ENCODE data around the gene MBP. TPM values are rescaled to one million over a fixed set of nuclear protein-coding genes. Genes with fewer than 3 reads are reported as not detected.

The MBP gene
- total RNA-seq, 2 experiments from 2014 or later: 86.5 to 87.0 TPM

- POLR2A ChIA-PET: interaction anchor here (0.6 to 4.4 kb wide), 5 partner anchors 10 to 78 kb away, joined by 3 to 42 read pairs (median 3); no protein-coding TSS in a partner anchor
Observed at GRCh38 chr18:77056344-77057005, 76.1 kb downstream of the MBP start.

GRCh38 chr18:77055429-77056300 is 76.9 kb downstream of the MBP start:
- ChIA-PET POLR2A (interaction anchor here (0.6 to 4.4 kb wide), 14 partner anchors 8 to 234 kb away, joined by 3 to 42 read pairs (median 3); partner anchors contain the start of gene ZNF236), CTCF (interaction anchor here (0.6 to 4.7 kb wide), 17 partner anchors 8 to 1843 kb away, joined by 3 to 62 read pairs (median 7); no protein-coding TSS in a partner anchor)
- H3K27ac Mint-ChIP-seq: peak overlapping the region; percentile 100
- H3K36me3 Mint-ChIP-seq (ENCODE audit: low read depth): peaks cover 65% of the 10 kb centered on the region
- no peak for DNase-seq
- H3K4me1 Mint-ChIP-seq (ENCODE audit: low read depth): peaks cover 80% of the 10 kb centered on the region
- H3K4me3 Mint-ChIP-seq: peak overlapping the region; percentile 85
- H3K27me3 Mint-ChIP-seq (ENCODE audit: low read depth): no peaks in the 10 kb centered on the region
- no peak for ATAC-seq
- H3K9me3 Mint-ChIP-seq (ENCODE audit: insufficient read depth): no peaks in the 10 kb centered on the region

More at GRCh38 chr18:77056344-77057005, 76.1 kb downstream of the MBP start:
- H3K9me3 Mint-ChIP-seq (ENCODE audit: insufficient read depth): no peaks in the 10 kb centered on the region
- H3K4me1 Mint-ChIP-seq (ENCODE audit: low read depth): peaks cover 86% of the 10 kb centered on the region
- no peaks in the 10 kb centered on the region for H3K27me3 Mint-ChIP-seq (ENCODE audit: low read depth)
- H3K36me3 Mint-ChIP-seq (ENCODE audit: low read depth): peaks cover 67% of the 10 kb centered on the region
- H3K27ac Mint-ChIP-seq: peak overlapping the region; percentile 100
- DNase-seq (no peak), ATAC-seq (no peak)
- CTCF ChIA-PET: interaction anchor here (2.5 to 4.7 kb wide), 4 partner anchors 11 to 254 kb away, joined by 8 to 62 read pairs (median 28); no protein-coding TSS in a partner anchor
- H3K4me3 Mint-ChIP-seq: peak overlapping the region; percentile 51

GRCh38 chr18:77054606-77055428 is 77.8 kb downstream of the MBP start:
- Mint-ChIP-seq H3K4me1 (ENCODE audit: low read depth) (peaks cover 71% of the 10 kb centered on the region), H3K9me3 (ENCODE audit: insufficient read depth) (no peaks in the 10 kb centered on the region), H3K4me3 (peak overlapping the region; percentile 85), H3K27ac (peak overlapping the region; percentile 100), H3K27me3 (ENCODE audit: low read depth) (no peaks in the 10 kb centered on the region), H3K36me3 (ENCODE audit: low read depth) (peaks cover 57% of the 10 kb centered on the region)
- DNase-seq (peak; percentile 93), ATAC-seq (peak; percentile 91)
- POLR2A ChIA-PET: interaction anchor here (0.6 to 4.4 kb wide), 22 partner anchors 8 to 233 kb away, joined by 3 to 42 read pairs (median 4); partner anchors contain the start of genes MBP and ZNF236
- CTCF ChIA-PET: interaction anchor here (0.6 to 4.7 kb wide), 23 partner anchors 9 to 1842 kb away, joined by 3 to 62 read pairs (median 5); no protein-coding TSS in a partner anchor

GRCh38 chr18:77054288-77054605 is 78.3 kb downstream of the MBP start:
- peak overlapping the region; percentile 85 for H3K4me3 Mint-ChIP-seq
- POLR2A ChIA-PET: interaction anchor here (0.6 to 4.4 kb wide), 16 partner anchors 8 to 232 kb away, joined by 3 to 42 read pairs (median 4); partner anchors contain the start of genes MBP and ZNF236
- H3K36me3 Mint-ChIP-seq (ENCODE audit: low read depth): peaks cover 54% of the 10 kb centered on the region
- no peaks in the 10 kb centered on the region for H3K27me3 Mint-ChIP-seq (ENCODE audit: low read depth)
- peaks cover 68% of the 10 kb centered on the region for H3K4me1 Mint-ChIP-seq (ENCODE audit: low read depth)
- peak; percentile 61 for DNase-seq
- peak overlapping the region; percentile 100 for H3K27ac Mint-ChIP-seq
- H3K9me3 Mint-ChIP-seq (ENCODE audit: insufficient read depth): no peaks in the 10 kb centered on the region
- ATAC-seq: peak; percentile 45
- CTCF ChIA-PET: interaction anchor here (0.8 to 4.7 kb wide), 17 partner anchors 8 to 332 kb away, joined by 3 to 62 read pairs (median 7); no protein-coding TSS in a partner anchor

GRCh38 chr18:77053616-77054287 is 78.8 kb downstream of the MBP start:
- Mint-ChIP-seq H3K27me3 (ENCODE audit: low read depth) (no peaks in the 10 kb centered on the region), H3K36me3 (ENCODE audit: low read depth) (peaks cover 51% of the 10 kb centered on the region), H3K4me3 (peak overlapping the region; percentile 85), H3K4me1 (ENCODE audit: low read depth) (peaks cover 64% of the 10 kb centered on the region), H3K9me3 (ENCODE audit: insufficient read depth) (no peaks in the 10 kb centered on the region), H3K27ac (peak overlapping the region; percentile 100)
- ATAC-seq: no peak
- ChIA-PET POLR2A (interaction anchor here (0.6 to 4.4 kb wide), 16 partner anchors 8 to 78 kb away, joined by 3 to 42 read pairs (median 4); partner anchors contain the start of gene MBP), CTCF (interaction anchor here (0.8 to 4.7 kb wide), 20 partner anchors 8 to 332 kb away, joined by 3 to 62 read pairs (median 6); no protein-coding TSS in a partner anchor)
- DNase-seq: no peak

- Mint-ChIP-seq H3K27ac (peak overlapping the region; percentile 100), H3K4me3 (no peak overlapping the region), H3K27me3 (ENCODE audit: low read depth) (no peaks in the 10 kb centered on the region), H3K9me3 (ENCODE audit: insufficient read depth) (no peaks in the 10 kb centered on the region), H3K36me3 (ENCODE audit: low read depth) (peaks cover 51% of the 10 kb centered on the region), H3K4me1 (ENCODE audit: low read depth) (peaks cover 64% of the 10 kb centered on the region)
- ChIA-PET POLR2A (interaction anchor here (0.9 to 1.2 kb wide), 2 partner anchors 13 to 49 kb away, joined by 3 to 4 read pairs; no protein-coding TSS in a partner anchor), CTCF (interaction anchor here (0.9 to 2.9 kb wide), 8 partner anchors 11 to 249 kb away, joined by 3 to 13 read pairs (median 5); no protein-coding TSS in a partner anchor)
- DNase-seq (no peak), ATAC-seq (no peak)
Observed at GRCh38 chr18:77052983-77053309, 79.6 kb downstream of the MBP start.

GRCh38 chr18:77052297-77052982 is 80.1 kb downstream of the MBP start:
- H3K27me3 Mint-ChIP-seq (ENCODE audit: low read depth): no peaks in the 10 kb centered on the region
- no peak for DNase-seq
- ChIA-PET POLR2A (interaction anchor here (0.9 to 1.2 kb wide), 2 partner anchors 13 to 49 kb away, joined by 3 to 4 read pairs; no protein-coding TSS in a partner anchor), CTCF (interaction anchor here (0.9 to 2.9 kb wide), 8 partner anchors 11 to 249 kb away, joined by 3 to 13 read pairs (median 4); no protein-coding TSS in a partner anchor)
- H3K36me3 Mint-ChIP-seq (ENCODE audit: low read depth): peaks cover 53% of the 10 kb centered on the region
- H3K4me3 Mint-ChIP-seq: no peak overlapping the region
- no peaks in the 10 kb centered on the region for H3K9me3 Mint-ChIP-seq (ENCODE audit: insufficient read depth)
- ATAC-seq: no peak
- H3K27ac Mint-ChIP-seq: peak overlapping the region; percentile 100
- peaks cover 64% of the 10 kb centered on the region for H3K4me1 Mint-ChIP-seq (ENCODE audit: low read depth)

- no peaks in the 10 kb centered on the region for H3K9me3 Mint-ChIP-seq (ENCODE audit: insufficient read depth)
- H3K27me3 Mint-ChIP-seq (ENCODE audit: low read depth): no peaks in the 10 kb centered on the region
- peak overlapping the region; percentile 71 for H3K27ac Mint-ChIP-seq
- peaks cover 57% of the 10 kb centered on the region for H3K4me1 Mint-ChIP-seq (ENCODE audit: low read depth)
- H3K36me3 Mint-ChIP-seq (ENCODE audit: low read depth): peaks cover 53% of the 10 kb centered on the region
- H3K4me3 Mint-ChIP-seq: no peak overlapping the region
- ChIA-PET CTCF (interaction anchor here (0.9 to 2.7 kb wide), 3 partner anchors 48 to 68 kb away, joined by 3 to 13 read pairs (median 6); no protein-coding TSS in a partner anchor), POLR2A (interaction anchor here (1.0 kb wide), 1 partner anchor 49 kb away, joined by 3 read pairs; no protein-coding TSS in a partner anchor)
- DNase-seq (no peak), ATAC-seq (no peak)
Observed at GRCh38 chr18:77051581-77052296, 80.8 kb downstream of the MBP start.

- DNase-seq (no peak), ATAC-seq (no peak)
- CTCF ChIA-PET: interaction anchor here (1.6 kb wide), 1 partner anchor 50 kb away, joined by 4 read pairs; no protein-coding TSS in a partner anchor
- H3K9me3 Mint-ChIP-seq (ENCODE audit: insufficient read depth): no peaks in the 10 kb centered on the region
- POLR2A ChIA-PET: interaction anchor here (0.5 kb wide), 1 partner anchor 13 kb away, joined by 4 read pairs; no protein-coding TSS in a partner anchor
- H3K4me3 Mint-ChIP-seq: no peak overlapping the region
- H3K36me3 Mint-ChIP-seq (ENCODE audit: low read depth): peaks cover 52% of the 10 kb centered on the region
- no peaks in the 10 kb centered on the region for H3K27me3 Mint-ChIP-seq (ENCODE audit: low read depth)
- peaks cover 39% of the 10 kb centered on the region for H3K4me1 Mint-ChIP-seq (ENCODE audit: low read depth)
- H3K27ac Mint-ChIP-seq: no peak overlapping the region
Observed at GRCh38 chr18:77049938-77050337, 82.6 kb downstream of the MBP start.
